Lung (tissue), 12 donors: ENCODE measurements around the gene NECTIN4. TPM values are rescaled to one million over a fixed set of nuclear protein-coding genes. Genes with fewer than 3 reads are reported as not detected.

Experiments used
- ATAC-seq: fragments of 200-7000 bp; cut with Tn5 transposase; one replicate; pipeline ENCODE4 v1.9.1; 2020; ENCODE audit warnings: moderate number of reproducible peaks; ENCODE audit not compliant: insufficient read depth, low FRiP score
- DNase-seq, 3 donors: peaks; one replicate each; pipeline ENCODE4 v3.0.0-alpha.2; 2013 to 2017
- H3K27ac ChIP-seq, 2 donors: one replicate each; pipeline ENCODE4 v1.5.1; 2013; ENCODE audit warnings: mild to moderate bottlenecking in 2 of 2, moderate library complexity in 2 of 2, control low read depth in 1 of 2, inconsistent platforms in 1 of 2, low read depth in 1 of 2, low read length in 1 of 2
- H3K27me3 ChIP-seq, 3 donors: one replicate each; pipeline ENCODE4 v1.5.1; 2013; ENCODE audit warnings: low read length in 2 of 3; ENCODE audit not compliant: control insufficient read depth in 3 of 3, insufficient read depth in 3 of 3
- H3K36me3 ChIP-seq, 4 donors: one replicate each; pipeline ENCODE4 v1.5.1; 2013; ENCODE audit warnings: low read length in 4 of 4, mild to moderate bottlenecking in 1 of 4, moderate library complexity in 1 of 4; ENCODE audit not compliant: control insufficient read depth in 4 of 4, insufficient read depth in 4 of 4
- H3K4me1 ChIP-seq, 5 donors: one replicate each; pipeline ENCODE4 v1.5.1; 2013; ENCODE audit warnings: low read length in 5 of 5, mild to moderate bottlenecking in 2 of 5, moderate library complexity in 1 of 5; ENCODE audit not compliant: control insufficient read depth in 5 of 5, insufficient read depth in 5 of 5
- H3K4me3 ChIP-seq: one replicate; pipeline ENCODE4 v1.5.1; 2013; ENCODE audit warnings: mild to moderate bottlenecking, control low read depth, moderate library complexity
- H3K9ac ChIP-seq, 2 donors: one replicate each; pipeline ENCODE4 v1.5.1; 2013; ENCODE audit warnings: low read length in 2 of 2, control low read depth in 1 of 2; ENCODE audit not compliant: insufficient read depth in 1 of 2
- H3K9me3 ChIP-seq, 4 donors: one replicate each; pipeline ENCODE4 v1.5.1; 2013; ENCODE audit warnings: low read length in 3 of 4, mild to moderate bottlenecking in 1 of 4, moderate library complexity in 1 of 4; ENCODE audit not compliant: control insufficient read depth in 4 of 4, insufficient read depth in 3 of 4
- WGBS, 2 donors: extraction: QIAGEN DNeasy Blood & Tissue Kit; methylation state at CpG; one replicate each; pipeline ENCODE4 v1.1.7; 2013; 5-methylcytosine and 5-hydroxymethylcytosine counted together
- polyA plus RNA-seq, 2 donors: library from polyadenylated mRNA; stranded (reverse); fragments of 200-250 nt; gene quantifications; one replicate each; pipeline ENCODE4 v1.2.1, GENCODE V29; 2013
- total RNA-seq, 2 donors: library from RNA; depleted of rRNA in 1 of 2; stranded (reverse); fragments of >200 nt in 1 of 2; gene quantifications; one replicate each; pipeline ENCODE4 v1.2.1, GENCODE V29; 2014 to 2021
- TF ChIP-seq, protein P1 (sequence below): IDR thresholded peaks from 2 replicates; pipeline ENCODE4 v1.5.1; 2012; ENCODE audit warnings: mild to moderate bottlenecking; ENCODE audit errors: control extremely low read depth, extremely low read depth
- donor health status: control.
- donor health status: control.
- donor health status: Bipolar disorder and iron deficiency.
- donor health status: healthy.
- donor health status: DM: yes; HTN: yes; CAD: no.

Gene NECTIN4
- total and polyA plus RNA-seq, 4 donors = 6.2 to 12.5 (median 9.9) TPM

DNA sequence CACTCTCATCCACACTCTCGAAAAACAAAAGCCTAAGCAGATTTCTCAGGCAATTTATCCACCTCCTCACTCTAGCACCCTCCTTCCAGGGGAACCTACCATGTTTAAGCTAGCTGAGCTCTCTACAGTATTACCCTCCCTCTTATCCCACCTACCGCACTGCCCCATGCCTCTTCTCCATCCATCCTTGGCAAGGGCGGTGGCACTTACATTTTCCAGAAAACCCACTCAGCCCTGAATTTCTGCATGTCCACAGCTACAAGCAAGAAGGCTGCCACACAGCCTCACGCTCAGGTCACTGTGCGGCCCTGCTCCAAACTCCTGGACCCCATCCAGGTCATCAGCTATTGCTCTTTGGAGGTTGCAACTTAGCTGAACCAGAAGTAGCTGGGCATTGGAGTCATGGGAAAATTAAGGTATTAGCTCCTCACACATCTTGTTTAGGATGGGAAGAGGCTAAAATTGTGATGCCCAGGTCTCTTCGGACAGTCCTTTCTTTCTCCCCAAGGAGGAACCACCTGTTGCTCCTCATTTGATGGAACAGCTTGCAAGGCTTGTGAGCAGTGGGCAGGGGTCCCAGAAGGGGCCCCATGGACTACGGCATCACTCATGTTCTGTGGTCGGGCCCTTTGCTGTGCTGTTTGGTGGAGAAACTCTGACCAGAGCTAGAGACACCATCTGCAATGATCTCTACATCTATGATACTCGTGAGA lies 9.9 kb upstream of the NECTIN4 start:
- Histone ChIP-seq H3K27me3 (no peaks in the 10 kb centered on the region), H3K4me1 (peaks cover 0 to 26% (median 4%) of the 10 kb centered on the region in 5 donors), H3K4me3 (no peak overlapping the region), H3K9ac (no peak overlapping the region), H3K27ac (no peak overlapping the region), H3K36me3 (peaks cover 11 to 18% (median 15%) of the 10 kb centered on the region in 4 donors), H3K9me3 (peaks cover 0 to 2% (median 0%) of the 10 kb centered on the region in 4 donors)
- DNase-seq = no peak
- WGBS, 2 donors = 83 to 89% methylated on average over 9 of the region's 9 CpGs
- ATAC-seq = no peak
- TF ChIP-seq, protein P1, sequence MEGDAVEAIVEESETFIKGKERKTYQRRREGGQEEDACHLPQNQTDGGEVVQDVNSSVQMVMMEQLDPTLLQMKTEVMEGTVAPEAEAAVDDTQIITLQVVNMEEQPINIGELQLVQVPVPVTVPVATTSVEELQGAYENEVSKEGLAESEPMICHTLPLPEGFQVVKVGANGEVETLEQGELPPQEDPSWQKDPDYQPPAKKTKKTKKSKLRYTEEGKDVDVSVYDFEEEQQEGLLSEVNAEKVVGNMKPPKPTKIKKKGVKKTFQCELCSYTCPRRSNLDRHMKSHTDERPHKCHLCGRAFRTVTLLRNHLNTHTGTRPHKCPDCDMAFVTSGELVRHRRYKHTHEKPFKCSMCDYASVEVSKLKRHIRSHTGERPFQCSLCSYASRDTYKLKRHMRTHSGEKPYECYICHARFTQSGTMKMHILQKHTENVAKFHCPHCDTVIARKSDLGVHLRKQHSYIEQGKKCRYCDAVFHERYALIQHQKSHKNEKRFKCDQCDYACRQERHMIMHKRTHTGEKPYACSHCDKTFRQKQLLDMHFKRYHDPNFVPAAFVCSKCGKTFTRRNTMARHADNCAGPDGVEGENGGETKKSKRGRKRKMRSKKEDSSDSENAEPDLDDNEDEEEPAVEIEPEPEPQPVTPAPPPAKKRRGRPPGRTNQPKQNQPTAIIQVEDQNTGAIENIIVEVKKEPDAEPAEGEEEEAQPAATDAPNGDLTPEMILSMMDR = no peak

DNA sequence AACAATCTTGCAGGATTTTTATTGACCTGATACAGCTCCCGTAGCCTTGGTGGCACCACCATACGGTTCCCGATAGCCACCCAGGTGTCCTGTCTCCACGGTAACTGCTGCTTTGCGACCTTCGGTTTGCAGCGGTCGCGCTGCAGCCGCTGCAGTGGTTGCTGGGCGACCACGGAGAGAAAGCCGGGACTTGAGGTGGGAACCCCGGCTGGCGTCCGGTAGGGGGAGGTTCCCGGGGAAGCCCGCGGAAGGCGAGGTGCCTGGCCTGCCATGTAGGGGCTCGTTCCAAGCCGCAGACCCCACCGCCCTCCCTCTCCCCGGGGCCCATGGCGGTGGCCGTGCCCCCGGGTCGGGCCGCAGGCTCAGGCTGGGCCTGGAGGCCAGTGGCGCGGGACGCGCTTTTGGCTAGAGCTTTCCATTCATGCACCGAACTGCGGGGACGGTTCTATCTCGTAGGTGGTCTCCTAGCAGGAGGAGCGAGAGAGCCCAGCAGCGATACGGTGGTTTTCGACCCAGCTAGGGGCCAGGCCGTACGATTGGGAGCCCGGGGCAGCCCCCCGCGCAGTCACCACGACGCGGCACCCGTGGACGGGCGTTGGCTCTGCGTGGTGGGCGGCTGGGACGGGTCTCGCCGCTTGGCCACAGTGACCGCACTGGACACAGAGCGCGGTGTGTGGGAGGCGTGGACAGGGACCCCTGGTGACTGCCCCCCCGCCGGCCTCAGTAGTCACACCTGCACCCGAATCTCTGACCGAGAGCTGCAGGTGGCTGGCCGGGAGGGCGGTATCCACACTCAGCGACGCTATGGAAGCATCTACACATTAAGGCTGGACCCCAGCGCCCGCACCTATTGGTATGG lies 9.1 kb upstream of the NECTIN4 start, which contains the start of gene KLHDC9:
TSS of gene KLHDC9 (plus strand) at position 152 of the 859 bp plus-strand sequence. CDS start at position 327, 175 bp downstream.
- WGBS, 2 donors = 9 to 10% methylated on average over 57 to 71 of the region's 71 CpGs
- Histone ChIP-seq H3K4me3 (peak within 1 kb of the TSS; percentile 42), H3K36me3 (peaks cover 11 to 18% (median 15%) of the 10 kb centered on the region in 4 donors), H3K9me3 (peaks cover 0 to 2% (median 0%) of the 10 kb centered on the region in 4 donors), H3K4me1 (peaks cover 0 to 26% (median 4%) of the 10 kb centered on the region in 5 donors), H3K27ac (peak within 1 kb of the TSS in 1 of 2 donors; percentile 61), H3K27me3 (no peaks in the 10 kb centered on the region), H3K9ac (peak within 1 kb of the TSS in 1 of 2 donors; percentile 14)
- ATAC-seq = peak; percentile 76
- DNase-seq = peak; percentile 66 to 84 (median 79)
- TF ChIP-seq, protein P1 = no peak

DNA sequence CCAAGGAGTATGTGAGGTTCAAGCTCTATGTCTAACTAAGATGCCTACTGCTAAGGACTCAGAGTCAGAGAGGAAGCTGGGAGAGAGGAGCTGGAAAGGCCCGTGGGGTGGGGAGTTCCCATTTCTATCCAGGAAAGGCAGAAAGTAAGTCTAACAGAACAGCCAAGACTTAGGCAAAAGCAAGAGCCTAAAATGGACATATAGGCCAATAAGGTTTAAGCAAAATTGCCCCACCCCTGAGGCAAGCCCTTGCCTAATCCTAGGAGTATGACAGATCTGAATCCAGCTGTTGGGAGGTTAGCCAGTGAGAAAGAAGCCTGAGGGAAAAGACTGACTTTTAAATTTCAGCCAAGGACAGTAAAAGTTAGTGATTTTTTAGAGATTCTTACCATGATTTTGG lies 7.2 kb upstream of the NECTIN4 start:
- Histone ChIP-seq H3K9me3 (no peaks in the 10 kb centered on the region), H3K9ac (no peak overlapping the region), H3K4me1 (peaks cover 0 to 26% (median 4%) of the 10 kb centered on the region in 5 donors), H3K36me3 (peaks cover 4 to 12% (median 9%) of the 10 kb centered on the region in 4 donors), H3K27me3 (no peaks in the 10 kb centered on the region), H3K4me3 (no peak overlapping the region), H3K27ac (no peak overlapping the region)
- DNase-seq (peak; percentile 56 to 87 (median 81)), ATAC-seq (no peak)
- 6 to 26% methylated on average over 1 of the region's 1 CpG for WGBS, 2 donors
- TF ChIP-seq, protein P1 = no peak
